ENCODE data around the gene GPD1.
A peak's percentile ranks its signal among the peaks of the same experiment; 100 is the strongest.

Gene GPD1

DNA sequence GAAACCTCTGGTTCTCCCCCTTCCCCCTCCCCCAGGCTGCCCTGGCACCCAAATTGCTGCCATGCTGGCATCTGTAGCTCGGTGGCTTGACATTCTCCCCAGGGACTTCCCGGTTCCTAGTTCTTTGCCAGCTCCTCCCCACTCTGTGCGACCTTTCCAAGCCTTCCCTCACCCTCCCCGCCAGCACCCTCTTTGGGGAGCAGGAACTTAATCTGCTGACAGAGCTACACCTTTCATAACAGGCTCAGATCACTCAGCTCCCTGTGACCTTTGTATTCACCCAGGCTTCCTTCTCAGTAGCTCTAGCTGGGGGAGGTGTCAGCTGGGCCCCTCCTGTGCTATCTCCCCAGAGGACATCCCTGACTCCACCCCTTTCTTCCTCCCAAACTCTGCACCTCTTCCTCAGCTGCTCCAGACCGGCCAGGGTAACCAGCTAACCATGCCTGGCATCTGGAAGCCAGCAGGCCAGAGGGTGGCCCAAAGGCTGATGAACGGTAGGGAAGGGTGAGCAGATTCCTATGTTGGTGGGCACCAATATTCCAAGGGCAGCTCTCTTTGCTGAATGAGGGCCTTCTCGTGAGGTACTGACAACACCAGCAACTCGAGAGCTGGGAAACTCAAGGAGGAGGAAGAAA lies 6.4 kb downstream of the GPD1 start:
- no peaks in the 10 kb centered on the region for H3K36me3 ChIP-seq (replicated peaks)
- in situ Hi-C loops (cut with MboI; ENCODE audit: low sequenced_read_pairs) = no loop called here
- no peaks in the 10 kb centered on the region for H3K9me3 ChIP-seq
- H3K4me1 ChIP-seq = peaks cover 7% of the 10 kb centered on the region
- no peaks in the 10 kb centered on the region for H3K27me3 ChIP-seq (ENCODE audit: low read depth)
- DNase-seq (ENCODE audit: low spot score in 2 of 2) = no peak
- H3K4me3 ChIP-seq = no peak overlapping the region

DNA sequence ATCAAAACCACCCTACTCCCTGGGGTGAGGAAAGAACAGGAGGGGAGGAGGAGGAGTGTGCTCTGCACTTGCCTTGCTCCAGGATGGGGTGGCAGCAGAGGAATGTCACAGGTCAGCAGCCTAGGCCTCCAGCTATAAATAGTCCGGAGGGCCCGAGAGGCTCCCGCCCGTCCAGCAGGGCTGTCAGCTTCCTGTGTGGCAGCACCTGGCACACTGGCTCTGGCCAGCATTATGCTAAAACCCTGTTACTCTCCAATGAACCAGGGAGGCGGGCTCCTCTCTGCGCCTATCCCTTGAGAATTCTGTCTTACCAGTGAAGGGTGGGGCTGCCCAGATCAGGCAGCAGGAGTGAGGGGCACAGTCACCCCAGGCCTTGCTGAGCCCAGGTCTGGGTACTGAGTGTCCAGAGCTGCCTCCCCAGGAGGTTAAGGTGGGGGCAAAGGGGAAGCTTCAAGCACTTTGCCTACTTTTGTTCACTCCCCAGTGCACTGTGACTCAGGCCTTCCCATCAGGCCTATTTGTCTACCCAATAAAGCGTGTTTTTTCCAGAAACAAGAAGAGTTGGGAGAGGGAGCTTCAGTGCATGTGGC lies 7.0 kb downstream of the GPD1 start:
- Histone ChIP-seq H3K36me3 (replicated peaks) (no peaks in the 10 kb centered on the region), H3K9me3 (no peaks in the 10 kb centered on the region), H3K4me3 (no peak overlapping the region), H3K4me1 (peaks cover 7% of the 10 kb centered on the region), H3K27me3 (ENCODE audit: low read depth) (no peaks in the 10 kb centered on the region)
- no peak for DNase-seq (ENCODE audit: low spot score in 2 of 2)
- in situ Hi-C loops (cut with MboI; ENCODE audit: low sequenced_read_pairs) = no loop called here

DNA sequence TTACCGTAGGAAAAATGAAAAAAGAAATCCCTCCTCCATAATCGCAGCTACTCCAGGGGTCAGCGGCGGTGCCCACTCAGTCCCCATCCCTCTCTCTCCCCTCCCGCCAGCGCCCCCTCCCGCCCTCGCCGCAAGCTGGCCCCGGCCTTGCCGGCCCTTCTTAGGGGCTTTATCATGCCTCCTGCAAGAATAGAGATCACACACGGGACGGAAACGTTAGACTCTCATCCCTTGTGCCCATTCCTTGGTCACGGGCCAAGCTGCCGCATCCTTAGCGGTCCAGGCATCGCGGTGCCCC lies 7.5 kb downstream of the GPD1 start:
- H3K4me1 ChIP-seq = peaks cover 7% of the 10 kb centered on the region

DNA sequence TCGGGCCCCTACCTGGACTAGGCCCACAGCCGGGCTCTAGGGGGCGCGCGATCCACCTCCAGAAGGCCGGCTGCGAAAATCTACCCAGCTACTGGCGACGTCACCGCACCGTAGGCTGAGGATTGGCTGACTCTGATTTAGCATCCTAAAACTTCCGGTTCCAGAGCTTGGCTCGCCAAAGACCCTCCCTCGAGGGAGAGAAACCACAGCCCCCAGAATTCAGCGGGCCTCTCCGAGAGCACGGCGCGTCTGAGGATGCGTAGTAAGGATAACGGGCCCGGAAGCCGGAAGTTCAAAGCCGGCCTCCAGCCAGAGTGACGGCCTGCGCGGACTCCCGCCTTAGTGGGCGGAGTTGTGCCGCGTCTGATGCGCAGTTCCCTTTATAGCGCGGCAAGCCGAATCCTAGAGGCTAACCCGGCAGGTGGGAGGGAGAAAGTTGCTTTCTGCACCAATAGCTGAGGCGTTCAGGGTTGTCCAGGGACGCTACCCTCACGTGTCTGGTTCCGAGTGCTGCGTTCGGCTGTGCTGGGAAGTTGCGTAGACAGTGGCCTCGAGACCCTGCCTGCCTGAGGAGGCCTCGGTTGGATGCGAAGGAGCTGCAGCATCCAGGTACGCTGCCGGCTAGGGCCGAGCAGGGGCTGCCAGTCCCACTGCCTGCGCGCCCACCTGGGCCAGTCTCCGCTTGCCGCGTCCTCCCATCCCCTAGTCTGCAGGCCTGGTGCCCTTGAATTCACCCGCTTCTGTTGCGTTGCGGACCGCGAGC lies 8.1 kb downstream of the GPD1 start, which contains the start of gene COX14:
COX14 (plus strand) TSS at position 544 of the 763 bp plus-strand sequence. CDS start 7,808 bp downstream, outside the sequence.
- peak; percentile 99 for DNase-seq (ENCODE audit: low spot score in 2 of 2)
- no peaks in the 10 kb centered on the region for H3K9me3 ChIP-seq
- peaks cover 7% of the 10 kb centered on the region for H3K4me1 ChIP-seq
- H3K36me3 ChIP-seq (replicated peaks) = no peaks in the 10 kb centered on the region
- in situ Hi-C loops (cut with MboI; ENCODE audit: low sequenced_read_pairs) = no loop called here
- peak within 1 kb of the TSS; percentile 89 for H3K4me3 ChIP-seq
- H3K27me3 ChIP-seq (ENCODE audit: low read depth) = no peaks in the 10 kb centered on the region

More for the DNA sequence above, 7.5 kb downstream of the GPD1 start:
- H3K36me3 ChIP-seq (replicated peaks) = no peaks in the 10 kb centered on the region
- in situ Hi-C loops (cut with MboI; ENCODE audit: low sequenced_read_pairs) = no loop called here
- no peaks in the 10 kb centered on the region for H3K9me3 ChIP-seq
- H3K27me3 ChIP-seq (ENCODE audit: low read depth) = no peaks in the 10 kb centered on the region
- DNase-seq (ENCODE audit: low spot score in 2 of 2) = no peak
- peak overlapping the region; percentile 17 for H3K4me3 ChIP-seq

DNA sequence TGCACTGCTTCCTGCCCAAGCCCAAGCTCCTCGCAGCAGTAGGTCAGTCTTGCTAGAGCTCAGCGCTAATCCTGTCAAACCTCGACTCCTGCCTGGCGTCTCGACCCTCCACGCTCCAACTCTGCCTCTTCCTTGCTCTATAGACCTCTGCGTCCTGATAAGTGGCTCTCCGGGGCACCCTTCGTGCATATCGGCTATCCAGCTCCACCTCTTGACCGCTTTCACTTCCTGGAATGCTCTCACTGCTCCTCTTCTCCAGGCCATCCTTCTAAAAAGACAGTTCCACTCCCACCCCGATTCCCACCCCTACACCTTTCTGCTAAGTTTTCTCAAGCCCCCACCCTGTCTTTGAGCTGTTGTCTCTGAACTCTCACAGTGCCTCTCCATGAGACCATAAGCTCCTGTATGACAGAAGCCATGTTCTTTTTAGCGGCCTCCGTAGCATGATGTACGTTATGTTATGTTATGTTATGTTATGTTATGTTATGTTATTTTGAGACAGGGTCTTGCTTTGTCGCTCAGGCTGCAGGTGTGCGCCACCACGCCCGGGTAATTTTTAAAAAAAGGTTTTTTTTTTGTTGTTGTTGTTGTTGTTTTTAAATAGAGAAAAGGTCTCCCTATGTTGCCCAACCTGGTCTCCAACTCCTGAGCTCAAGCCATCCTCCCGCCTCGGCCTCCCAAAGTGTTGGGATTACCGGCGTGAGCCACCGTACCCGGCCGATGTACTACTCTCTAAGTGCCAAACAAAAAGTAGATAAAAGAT lies 8.8 kb downstream of the GPD1 start:
- Histone ChIP-seq H3K9me3 (no peaks in the 10 kb centered on the region), H3K36me3 (replicated peaks) (no peaks in the 10 kb centered on the region), H3K27me3 (ENCODE audit: low read depth) (no peaks in the 10 kb centered on the region), H3K4me1 (peaks cover 7% of the 10 kb centered on the region), H3K4me3 (peak overlapping the region; percentile 89)
- DNase-seq (ENCODE audit: low spot score in 2 of 2) = peak in 1 of 2 experiments; percentile 46
- in situ Hi-C loops (cut with MboI; ENCODE audit: low sequenced_read_pairs) = no loop called here

DNA sequence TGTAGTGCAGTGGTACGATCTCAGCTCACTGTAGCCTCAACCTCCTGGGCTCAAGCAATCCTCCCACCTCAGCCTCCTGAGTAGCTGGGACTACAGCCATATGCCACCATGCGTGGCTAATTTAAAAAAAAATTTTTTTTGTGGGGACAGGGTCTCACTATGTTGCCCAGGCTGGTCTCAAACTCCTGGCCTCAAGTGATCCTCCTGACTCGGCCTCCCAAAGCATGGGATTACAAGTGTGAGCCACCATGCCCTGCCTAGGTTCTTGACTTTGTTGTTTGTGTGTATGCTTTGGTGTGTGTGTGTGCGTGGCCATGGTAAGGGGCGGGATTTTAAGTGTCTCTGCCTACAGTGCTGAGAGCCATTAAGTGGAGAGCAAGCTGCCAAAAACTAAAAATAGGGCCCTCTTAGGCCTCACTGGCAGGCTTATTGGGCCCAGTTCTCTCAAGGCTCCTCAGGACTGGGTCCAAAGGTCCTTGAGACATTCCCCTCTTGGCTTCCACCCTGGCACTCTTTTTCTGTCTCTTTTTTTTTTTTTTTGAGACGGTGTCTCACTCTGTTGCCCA lies 13.3 kb downstream of the GPD1 start:
- Histone ChIP-seq H3K4me3 (no peak overlapping the region), H3K36me3 (replicated peaks) (peaks cover 10% of the 10 kb centered on the region; the same call in 1 of the 2 replicates), H3K9me3 (no peaks in the 10 kb centered on the region), H3K27me3 (ENCODE audit: low read depth) (no peaks in the 10 kb centered on the region), H3K4me1 (peaks cover 7% of the 10 kb centered on the region)
- in situ Hi-C loops (cut with MboI; ENCODE audit: low sequenced_read_pairs) = no loop called here
- DNase-seq (ENCODE audit: low spot score in 2 of 2) = no peak

DNA sequence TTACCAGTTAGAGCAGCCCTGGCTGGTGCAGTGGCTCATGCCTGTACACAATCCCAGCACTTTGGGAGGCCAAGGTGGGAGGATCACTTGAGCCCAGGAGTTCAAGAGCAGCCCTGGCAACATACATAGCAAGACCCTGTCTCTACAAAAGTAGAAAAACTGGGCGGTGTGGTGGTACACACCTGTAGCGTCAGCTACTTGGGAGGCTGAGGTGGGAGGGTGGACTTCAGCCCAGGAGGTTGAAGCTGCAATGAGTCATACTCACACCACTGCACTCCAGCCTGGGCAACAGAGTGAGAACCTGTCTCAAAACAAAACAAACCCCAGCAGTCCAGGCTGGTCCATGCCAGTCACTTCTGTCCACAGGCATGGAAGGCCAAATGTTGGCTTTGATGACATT lies 15.6 kb downstream of the GPD1 start:
- no peak for DNase-seq (ENCODE audit: low spot score in 2 of 2)
- Histone ChIP-seq H3K4me1 (no peaks in the 10 kb centered on the region), H3K36me3 (replicated peaks) (peaks cover 10% of the 10 kb centered on the region), H3K27me3 (ENCODE audit: low read depth) (no peaks in the 10 kb centered on the region), H3K9me3 (no peaks in the 10 kb centered on the region), H3K4me3 (no peak overlapping the region)
- in situ Hi-C loops (cut with MboI; ENCODE audit: low sequenced_read_pairs) = no loop called here

DNA sequence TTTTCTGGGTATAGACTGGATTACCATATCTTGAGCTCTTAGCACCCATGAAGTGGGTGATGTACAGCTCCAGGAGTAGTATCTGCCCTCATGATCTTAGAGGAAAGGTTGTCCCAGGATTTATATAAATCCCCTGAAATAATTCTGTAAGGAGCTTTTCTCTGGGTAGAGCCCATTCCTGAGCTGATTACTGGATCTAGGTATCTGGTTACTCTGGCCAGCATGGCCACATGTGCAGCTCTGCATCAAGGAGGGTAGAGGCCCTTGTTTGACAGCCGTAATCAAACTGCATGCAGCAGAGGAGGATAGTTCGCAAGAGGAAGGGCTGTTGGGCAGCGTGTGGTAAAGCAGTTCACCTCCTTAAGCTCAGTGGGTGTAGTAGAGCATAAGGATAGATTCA lies 16.7 kb downstream of the GPD1 start:
- Histone ChIP-seq H3K4me1 (no peaks in the 10 kb centered on the region), H3K36me3 (replicated peaks) (peaks cover 10% of the 10 kb centered on the region), H3K4me3 (no peak overlapping the region), H3K27me3 (ENCODE audit: low read depth) (no peaks in the 10 kb centered on the region), H3K9me3 (no peaks in the 10 kb centered on the region)
- in situ Hi-C loops (cut with MboI; ENCODE audit: low sequenced_read_pairs) = no loop called here
- DNase-seq (ENCODE audit: low spot score in 2 of 2) = no peak

DNA sequence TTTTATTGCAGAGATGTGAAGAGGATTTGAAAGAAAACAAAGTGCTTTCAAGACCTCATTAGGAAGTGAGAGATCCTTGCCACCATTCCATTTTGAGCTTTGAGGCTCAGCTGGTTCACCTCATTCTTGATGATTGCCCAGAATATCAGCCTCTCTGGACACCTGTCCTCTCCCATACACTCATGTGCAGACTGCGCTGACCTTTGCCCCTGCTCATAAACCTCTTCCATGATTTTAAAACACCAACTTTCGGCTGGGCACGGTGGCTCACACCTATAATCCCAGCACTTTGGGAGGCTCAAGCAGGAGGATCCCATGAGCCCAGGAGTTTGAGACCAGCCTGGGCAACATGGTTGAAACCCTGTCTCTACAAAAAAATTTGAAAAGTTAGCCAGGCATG lies 17.1 kb downstream of the GPD1 start:
- H3K4me1 ChIP-seq = no peaks in the 10 kb centered on the region
- no peaks in the 10 kb centered on the region for H3K9me3 ChIP-seq
- DNase-seq (ENCODE audit: low spot score in 2 of 2) = no peak
- in situ Hi-C loops (cut with MboI; ENCODE audit: low sequenced_read_pairs) = no loop called here
- no peaks in the 10 kb centered on the region for H3K27me3 ChIP-seq (ENCODE audit: low read depth)
- H3K4me3 ChIP-seq = no peak overlapping the region
- peaks cover 14% of the 10 kb centered on the region for H3K36me3 ChIP-seq (replicated peaks)

DNA sequence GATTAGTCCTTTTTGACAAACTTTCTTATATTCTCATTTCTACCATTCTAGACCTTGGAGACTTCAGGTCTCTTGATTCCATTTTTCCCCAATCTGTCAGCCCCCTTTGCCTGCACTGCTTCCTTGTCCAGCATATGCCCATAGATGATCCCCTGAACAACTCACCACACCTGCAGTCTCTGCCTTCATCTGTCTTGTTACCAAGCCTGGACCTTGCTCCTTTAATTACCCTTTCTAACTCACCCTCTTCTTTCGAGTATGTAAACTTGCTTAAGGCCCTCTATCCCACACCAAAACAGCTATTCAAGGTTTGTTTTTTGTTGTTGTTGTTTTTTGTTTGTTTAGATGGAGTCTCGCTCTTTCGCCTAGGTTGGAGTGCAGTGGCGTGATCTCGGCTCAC lies 17.8 kb downstream of the GPD1 start:
- in situ Hi-C loops (cut with MboI; ENCODE audit: low sequenced_read_pairs) = no loop called here
- H3K36me3 ChIP-seq (replicated peaks) = peaks cover 14% of the 10 kb centered on the region
- no peak for DNase-seq (ENCODE audit: low spot score in 2 of 2)

DNA sequence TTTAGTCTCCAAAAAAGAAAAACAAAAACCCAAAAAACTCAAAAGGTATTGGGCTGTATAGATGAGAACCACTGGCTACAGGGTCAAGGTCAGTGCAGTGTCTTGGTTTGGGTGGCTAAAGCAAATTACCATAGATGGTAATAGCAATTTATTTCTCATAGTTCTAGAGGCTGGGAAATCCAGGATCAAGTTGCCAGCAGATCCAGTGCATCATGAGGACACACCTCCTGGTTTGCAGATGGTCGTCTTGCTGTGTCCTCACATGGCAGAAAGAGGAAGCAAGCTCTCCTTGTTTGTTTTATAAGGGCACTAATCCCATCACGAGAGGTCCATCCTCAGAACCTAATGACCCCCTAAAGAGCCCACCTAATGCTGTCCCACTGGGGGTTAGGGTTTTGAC lies 19.4 kb downstream of the GPD1 start:
- Histone ChIP-seq H3K4me3 (no peak overlapping the region), H3K4me1 (no peaks in the 10 kb centered on the region), H3K9me3 (no peaks in the 10 kb centered on the region), H3K27me3 (ENCODE audit: low read depth) (no peaks in the 10 kb centered on the region), H3K36me3 (replicated peaks) (peaks cover 14% of the 10 kb centered on the region)
- no peak for DNase-seq (ENCODE audit: low spot score in 2 of 2)
- in situ Hi-C loops (cut with MboI; ENCODE audit: low sequenced_read_pairs) = no loop called here

More for the DNA sequence above, 17.8 kb downstream of the GPD1 start:
- H3K27me3 ChIP-seq (ENCODE audit: low read depth) = no peaks in the 10 kb centered on the region
- H3K9me3 ChIP-seq = no peaks in the 10 kb centered on the region
- no peak overlapping the region for H3K4me3 ChIP-seq
- H3K4me1 ChIP-seq = no peaks in the 10 kb centered on the region

DNA sequence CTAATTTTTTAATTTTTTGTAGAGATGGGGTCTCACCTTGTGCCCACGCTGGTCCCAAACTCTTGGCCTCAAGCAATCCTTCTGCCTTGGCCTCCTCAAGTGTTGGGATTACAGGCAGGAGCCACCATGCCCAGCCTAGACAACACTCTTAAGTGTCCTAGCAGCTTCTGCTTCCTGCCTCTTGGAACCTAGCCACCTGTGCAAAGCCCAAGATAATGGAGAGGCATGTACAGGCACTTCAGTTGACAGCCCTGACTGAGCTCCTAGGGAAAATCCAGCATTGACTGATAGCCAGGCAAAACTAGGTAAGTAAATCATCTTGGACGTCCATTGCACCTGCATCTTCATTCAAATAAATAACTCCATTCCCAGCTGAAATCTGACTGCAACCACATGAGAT lies 23.7 kb downstream of the GPD1 start:
- no peak overlapping the region for H3K4me3 ChIP-seq
- H3K36me3 ChIP-seq (replicated peaks) = peaks cover 29% of the 10 kb centered on the region
- no peaks in the 10 kb centered on the region for H3K27me3 ChIP-seq (ENCODE audit: low read depth)
- DNase-seq (ENCODE audit: low spot score in 2 of 2) = no peak
- H3K4me1 ChIP-seq = no peaks in the 10 kb centered on the region
- in situ Hi-C loops (cut with MboI; ENCODE audit: low sequenced_read_pairs) = no loop called here
- H3K9me3 ChIP-seq = no peaks in the 10 kb centered on the region

DNA sequence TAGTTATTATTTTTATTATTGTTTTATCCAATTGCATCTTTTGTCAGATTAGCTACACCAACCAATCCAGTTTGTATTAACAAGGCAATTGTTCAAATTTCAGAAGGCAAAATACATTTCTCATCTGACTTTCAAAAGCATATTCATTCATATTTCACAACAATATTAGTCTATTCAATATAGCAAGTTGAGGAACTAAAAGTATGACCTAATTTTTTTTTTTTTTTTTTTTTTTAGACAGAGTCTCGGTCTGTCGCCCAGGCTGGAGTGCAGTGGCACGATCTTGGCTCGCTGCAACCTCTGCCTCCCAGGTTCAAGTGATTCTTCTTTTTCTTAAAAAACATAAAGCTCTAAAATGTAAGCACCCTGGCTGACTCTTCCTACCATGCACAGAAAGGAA lies 25.5 kb downstream of the GPD1 start:
- H3K9me3 ChIP-seq = no peaks in the 10 kb centered on the region
- H3K36me3 ChIP-seq (replicated peaks) = peaks cover 45% of the 10 kb centered on the region
- DNase-seq (ENCODE audit: low spot score in 2 of 2) = no peak
- in situ Hi-C loops (cut with MboI; ENCODE audit: low sequenced_read_pairs) = no loop called here
- H3K27me3 ChIP-seq (ENCODE audit: low read depth) = no peaks in the 10 kb centered on the region
- H3K4me1 ChIP-seq = no peaks in the 10 kb centered on the region
- no peak overlapping the region for H3K4me3 ChIP-seq
